Neural progenitor cell (in vitro differentiated cells): ENCODE data around the gene COQ7. TPM values are rescaled to one million over a fixed set of nuclear protein-coding genes. Genes with fewer than 3 reads are reported as not detected.

Experiments used
- DNase-seq: peaks from one replicate; pipeline ENCODE4 v3.0.0-alpha.2; 2016; ENCODE audit warnings: low spot score
- H2AFZ ChIP-seq: fragments of 200-600 bp; sonication (generic); replicated peaks from 2 replicates; pipeline ENCODE4 v1.6.1; 2016; ENCODE audit warnings: antibody characterized with exemption
- H3F3A ChIP-seq: fragments of 200-600 bp; sonication (generic); 2 replicates; pipeline ENCODE4 v1.6.1; 2016; ENCODE audit warnings: antibody characterized with exemption, low read depth
- H3K27ac ChIP-seq: fragments of 200-600 bp; sonication (generic); 2 replicates; pipeline ENCODE4 v1.5.1; 2016; ENCODE audit warnings: mild to moderate bottlenecking
- H3K27me3 ChIP-seq: fragments of 200-600 bp; sonication (generic); 2 replicates; pipeline ENCODE4 v1.6.1; 2016; ENCODE audit warnings: mild to moderate bottlenecking, moderate library complexity
- H3K36me3 ChIP-seq: fragments of 200-600 bp; sonication (generic); 2 replicates; pipeline ENCODE4 v1.5.1; 2016
- H3K4me1 ChIP-seq: fragments of 200-600 bp; sonication (generic); 2 replicates; pipeline ENCODE4 v1.6.1; 2016; ENCODE audit warnings: mixed run types
- H3K4me2 ChIP-seq: fragments of 200-600 bp; sonication (generic); 2 replicates; pipeline ENCODE4 v1.6.1; 2016
- H3K4me3 ChIP-seq: fragments of 200-600 bp; sonication (generic); 2 replicates; pipeline ENCODE4 v1.5.1; 2016
- H3K79me2 ChIP-seq: fragments of 200-600 bp; sonication (generic); 2 replicates; pipeline ENCODE4 v1.6.1; 2016; ENCODE audit warnings: low read depth
- H3K9ac ChIP-seq: fragments of 200-600 bp; sonication (generic); 2 replicates; pipeline ENCODE4 v1.6.1; 2016
- H3K9me3 ChIP-seq: fragments of 200-600 bp; sonication (generic); 2 replicates; pipeline ENCODE4 v1.5.1; 2016; ENCODE audit warnings: low read depth
- H4K20me1 ChIP-seq: fragments of 200-600 bp; sonication (generic); 2 replicates; pipeline ENCODE4 v1.6.1; 2016; ENCODE audit warnings: low read depth
- H3K27ac Mint-ChIP-seq: 3 replicates; pipeline ENCODE4 v1.8.0; 2021; ENCODE audit warnings: mixed read lengths
- H3K27me3 Mint-ChIP-seq: 2 replicates; pipeline ENCODE4 v1.8.0; 2022; ENCODE audit warnings: low read depth, mild to moderate bottlenecking, inconsistent platforms, moderate library complexity, mixed read lengths; ENCODE audit not compliant: insufficient read depth
- H3K36me3 Mint-ChIP-seq: 3 replicates; pipeline ENCODE4 v1.8.0; 2021; ENCODE audit warnings: mixed read lengths
- H3K4me1 Mint-ChIP-seq: 3 replicates; pipeline ENCODE4 v1.8.0; 2021; ENCODE audit warnings: mixed read lengths
- H3K4me3 Mint-ChIP-seq: 3 replicates; pipeline ENCODE4 v1.8.0; 2021; ENCODE audit warnings: mild to moderate bottlenecking, moderate library complexity, mixed read lengths
- H3K9me3 Mint-ChIP-seq: 3 replicates; pipeline ENCODE4 v1.8.0; 2020; ENCODE audit warnings: mixed read lengths
- EZH2 ChIP-seq: fragments of 200-600 bp; sonication (generic); IDR thresholded peaks from 2 replicates; pipeline ENCODE4 v1.6.1; 2017; ENCODE audit warnings: antibody characterized with exemption, mild to moderate bottlenecking, moderate library complexity
- EZH2phosphoT487 ChIP-seq: fragments of 200-600 bp; sonication (generic); IDR thresholded peaks from 2 replicates; pipeline ENCODE4 v1.6.1; 2017; ENCODE audit warnings: antibody characterized with exemption
- total RNA-seq: library from RNA; depleted of rRNA; stranded (reverse); fragments of >200 nt; gene quantifications from 2 replicates; pipeline ENCODE4 v1.2.3, GENCODE V29; 2015; ENCODE audit warnings: low replicate concordance
- TF ChIP-seq, protein P1 (sequence below): fragments of 200-600 bp; sonication (generic); IDR thresholded peaks from 2 replicates; pipeline ENCODE4 v1.5.1; 2017; ENCODE audit warnings: antibody characterized with exemption, mild to moderate bottlenecking

COQ7 gene
- total RNA-seq, 1 donor from 2014 or later: 22.9 TPM

DNA sequence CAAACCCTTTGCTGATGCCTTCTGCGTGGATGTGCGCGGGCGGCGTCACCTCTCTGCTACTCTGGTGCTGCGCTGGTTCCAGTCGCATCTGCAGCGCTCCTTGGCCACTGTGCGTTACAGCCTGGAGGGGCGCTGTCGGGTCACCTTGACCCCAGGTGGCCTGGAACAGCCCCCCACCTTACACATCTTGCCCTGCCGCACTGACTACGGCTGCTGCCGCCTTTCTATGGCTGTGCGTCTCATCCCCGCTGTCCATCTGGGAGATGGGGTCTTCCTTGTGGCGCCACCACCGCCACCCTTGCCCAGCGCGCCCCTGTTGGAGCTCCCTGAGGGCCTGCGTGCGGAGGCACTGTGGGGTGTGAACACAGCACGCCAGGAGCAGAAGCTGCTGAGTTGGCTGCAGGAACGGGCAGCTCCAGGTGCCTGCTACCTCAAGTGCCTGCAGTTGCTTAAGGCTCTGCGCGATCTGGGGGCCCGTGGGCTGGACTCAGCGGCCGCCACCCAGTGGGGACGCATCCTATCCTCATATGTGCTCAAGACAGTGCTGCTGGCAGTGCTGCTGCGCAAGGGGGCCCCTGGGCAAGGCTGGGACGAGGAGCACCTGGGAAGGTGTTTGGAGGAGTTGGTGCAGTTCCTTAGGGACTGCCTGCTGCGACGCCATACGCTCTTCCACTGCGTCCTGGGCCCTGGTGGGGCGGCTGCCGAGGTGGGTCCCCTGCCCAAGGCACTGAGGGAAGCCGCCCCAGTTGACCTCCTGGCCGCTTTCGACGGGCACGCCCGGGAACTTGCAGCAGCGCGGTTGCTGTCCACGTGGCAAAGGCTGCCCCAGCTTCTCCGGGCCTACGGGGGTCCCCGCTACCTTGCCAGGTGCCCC is 48.0 kb downstream of the COQ7 start:
- no peak for DNase-seq
- no peak overlapping the region for H2AFZ ChIP-seq
- H3K36me3 ChIP-seq: no peaks in the 10 kb centered on the region
- no peak overlapping the region for H3K27ac ChIP-seq
- Mint-ChIP-seq H3K27ac (no peak overlapping the region), H3K36me3 (no peaks in the 10 kb centered on the region), H3K4me1 (peaks cover 33% of the 10 kb centered on the region), H3K4me3 (peak overlapping the region; percentile 72), H3K27me3 (peaks cover 4% of the 10 kb centered on the region), H3K9me3 (no peaks in the 10 kb centered on the region)
- H3K79me2 ChIP-seq: no peaks in the 10 kb centered on the region
- H3K27me3 ChIP-seq: peaks cover 63% of the 10 kb centered on the region
- peaks cover 9% of the 10 kb centered on the region for H3F3A ChIP-seq
- H3K9ac ChIP-seq: no peak overlapping the region
- H3K4me2 ChIP-seq: no peak overlapping the region
- no peak overlapping the region for H3K4me3 ChIP-seq
- no peaks in the 10 kb centered on the region for H4K20me1 ChIP-seq
- peaks cover 9% of the 10 kb centered on the region for H3K4me1 ChIP-seq
- H3K9me3 ChIP-seq: no peaks in the 10 kb centered on the region
- no peak for TF ChIP-seq EZH2phosphoT487
- no peak for TF ChIP-seq EZH2
- TF ChIP-seq, protein P1, sequence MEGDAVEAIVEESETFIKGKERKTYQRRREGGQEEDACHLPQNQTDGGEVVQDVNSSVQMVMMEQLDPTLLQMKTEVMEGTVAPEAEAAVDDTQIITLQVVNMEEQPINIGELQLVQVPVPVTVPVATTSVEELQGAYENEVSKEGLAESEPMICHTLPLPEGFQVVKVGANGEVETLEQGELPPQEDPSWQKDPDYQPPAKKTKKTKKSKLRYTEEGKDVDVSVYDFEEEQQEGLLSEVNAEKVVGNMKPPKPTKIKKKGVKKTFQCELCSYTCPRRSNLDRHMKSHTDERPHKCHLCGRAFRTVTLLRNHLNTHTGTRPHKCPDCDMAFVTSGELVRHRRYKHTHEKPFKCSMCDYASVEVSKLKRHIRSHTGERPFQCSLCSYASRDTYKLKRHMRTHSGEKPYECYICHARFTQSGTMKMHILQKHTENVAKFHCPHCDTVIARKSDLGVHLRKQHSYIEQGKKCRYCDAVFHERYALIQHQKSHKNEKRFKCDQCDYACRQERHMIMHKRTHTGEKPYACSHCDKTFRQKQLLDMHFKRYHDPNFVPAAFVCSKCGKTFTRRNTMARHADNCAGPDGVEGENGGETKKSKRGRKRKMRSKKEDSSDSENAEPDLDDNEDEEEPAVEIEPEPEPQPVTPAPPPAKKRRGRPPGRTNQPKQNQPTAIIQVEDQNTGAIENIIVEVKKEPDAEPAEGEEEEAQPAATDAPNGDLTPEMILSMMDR: no peak

DNA sequence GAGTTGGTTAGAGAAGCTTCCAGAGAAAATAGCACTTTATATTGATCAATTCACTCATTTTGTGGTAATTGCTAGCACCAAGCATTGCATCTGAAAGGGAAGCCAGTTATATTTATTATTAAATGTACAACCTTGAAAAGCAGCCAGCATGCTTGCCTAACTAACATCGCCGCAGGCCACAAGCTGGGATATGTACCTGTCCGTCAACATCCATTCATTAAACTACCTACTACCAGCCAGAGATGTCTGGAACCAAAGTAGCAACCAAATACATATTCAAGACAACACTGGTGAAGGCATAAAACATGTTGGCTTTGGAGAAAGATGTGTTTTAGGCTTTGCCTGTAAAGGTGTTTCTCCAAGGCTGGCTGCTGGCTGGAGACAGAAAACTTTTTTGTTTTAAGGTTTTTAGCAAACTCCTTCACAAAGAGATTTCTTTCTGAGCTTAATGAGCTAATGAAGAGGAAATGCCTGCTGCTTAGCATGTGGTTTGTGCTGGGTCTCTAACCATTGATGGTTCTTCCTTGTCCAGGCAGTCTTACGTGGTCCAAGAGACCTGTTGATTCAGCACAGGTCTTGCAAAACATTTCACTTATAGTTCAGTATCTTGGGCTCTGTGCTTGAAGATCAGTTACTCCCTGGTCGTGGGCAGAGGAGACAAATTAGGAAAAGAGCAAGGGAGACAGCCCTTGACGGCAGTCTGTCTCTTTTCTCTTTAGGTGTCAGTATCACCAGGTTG is 49.5 kb downstream of the COQ7 start:
- Histone ChIP-seq H3K4me1 (peaks cover 9% of the 10 kb centered on the region), H3K36me3 (no peaks in the 10 kb centered on the region), H3F3A (peaks cover 9% of the 10 kb centered on the region), H3K4me2 (peak overlapping the region; percentile 4), H3K9ac (no peak overlapping the region), H3K27ac (no peak overlapping the region), H3K79me2 (no peaks in the 10 kb centered on the region), H4K20me1 (no peaks in the 10 kb centered on the region), H2AFZ (no peak overlapping the region), H3K4me3 (no peak overlapping the region), H3K9me3 (no peaks in the 10 kb centered on the region), H3K27me3 (peaks cover 61% of the 10 kb centered on the region)
- no peak for DNase-seq
- H3K27ac Mint-ChIP-seq: no peak overlapping the region
- peaks cover 33% of the 10 kb centered on the region for H3K4me1 Mint-ChIP-seq
- H3K36me3 Mint-ChIP-seq: no peaks in the 10 kb centered on the region
- no peaks in the 10 kb centered on the region for H3K9me3 Mint-ChIP-seq
- no peak overlapping the region for H3K4me3 Mint-ChIP-seq
- TF ChIP-seq, protein P1: no peak
- no peak for TF ChIP-seq EZH2phosphoT487
- no peak for TF ChIP-seq EZH2
- H3K27me3 Mint-ChIP-seq: peaks cover 4% of the 10 kb centered on the region

GRCh38 chr16:19118938-19119431 is 51.6 kb downstream of the COQ7 start:
- DNase-seq: no peak
- H4K20me1 ChIP-seq: no peaks in the 10 kb centered on the region
- no peak overlapping the region for H3K4me2 ChIP-seq
- no peaks in the 10 kb centered on the region for H3K36me3 Mint-ChIP-seq
- peaks cover 4% of the 10 kb centered on the region for H3K27me3 Mint-ChIP-seq
- H3K4me1 ChIP-seq: peaks cover 9% of the 10 kb centered on the region
- H3F3A ChIP-seq: peaks cover 9% of the 10 kb centered on the region
- H3K4me1 Mint-ChIP-seq: peaks cover 21% of the 10 kb centered on the region
- H3K4me3 ChIP-seq: no peak overlapping the region
- H3K9me3 Mint-ChIP-seq: no peaks in the 10 kb centered on the region
- H3K27ac ChIP-seq: no peak overlapping the region
- H3K27ac Mint-ChIP-seq: peak overlapping the region; percentile 16
- H2AFZ ChIP-seq: no peak overlapping the region
- H3K36me3 ChIP-seq: no peaks in the 10 kb centered on the region
- H3K79me2 ChIP-seq: no peaks in the 10 kb centered on the region
- no peak overlapping the region for H3K9ac ChIP-seq
- H3K9me3 ChIP-seq: no peaks in the 10 kb centered on the region
- peaks cover 40% of the 10 kb centered on the region for H3K27me3 ChIP-seq
- TF ChIP-seq, protein P1: no peak
- no peak for TF ChIP-seq EZH2
- no peak for TF ChIP-seq EZH2phosphoT487
- H3K4me3 Mint-ChIP-seq: no peak overlapping the region
